GM23338 (cell line): ENCODE measurements around the gene RAB36. TPM values are rescaled to one million over a fixed set of nuclear protein-coding genes. Genes with fewer than 3 reads are reported as not detected.

Source experiments
- ATAC-seq: fragments of 200-7000 bp; cut with Tn5 transposase; 3 replicates; pipeline ENCODE4 v1.9.1; 2020
- DNase-seq: peaks from one replicate; pipeline ENCODE4 v3.0.0-alpha.2; 2015; ENCODE audit warnings: low spot score
- H2AFZ ChIP-seq: fragments of 200-600 bp; sonication (generic); 2 replicates; pipeline ENCODE4 v1.8.0; 2016; ENCODE audit warnings: antibody characterized with exemption, mild to moderate bottlenecking, moderate library complexity
- H3F3A ChIP-seq: fragments of 200-600 bp; sonication (generic); replicated peaks from 2 replicates; pipeline ENCODE4 v1.8.0; 2017; ENCODE audit warnings: antibody characterized with exemption, mixed run types, low read depth
- H3K27ac ChIP-seq: fragments of 200-600 bp; sonication (generic); 2 replicates; pipeline ENCODE4 v1.6.1; 2016; ENCODE audit warnings: low read depth
- H3K27me3 ChIP-seq: fragments of 200-600 bp; sonication (generic); 2 replicates; pipeline ENCODE4 v1.8.0; 2016; ENCODE audit warnings: mild to moderate bottlenecking, mixed run types, moderate library complexity; ENCODE audit not compliant: insufficient read depth
- H3K36me3 ChIP-seq: fragments of 200-600 bp; sonication (generic); 2 replicates; pipeline ENCODE4 v1.8.0; 2016; ENCODE audit warnings: mild to moderate bottlenecking; ENCODE audit not compliant: insufficient read depth
- H3K4me1 ChIP-seq: fragments of 200-600 bp; sonication (generic); 2 replicates; pipeline ENCODE4 v1.8.0; 2016; ENCODE audit warnings: mild to moderate bottlenecking, moderate library complexity; ENCODE audit not compliant: insufficient read depth
- H3K4me2 ChIP-seq: fragments of 200-600 bp; sonication (generic); 2 replicates; pipeline ENCODE4 v1.7.1; 2017; ENCODE audit warnings: mixed run types
- H3K4me3 ChIP-seq: fragments of 200-600 bp; sonication (generic); 2 replicates; pipeline ENCODE4 v1.6.1; 2016; ENCODE audit warnings: mixed run types
- H3K79me2 ChIP-seq: fragments of 200-600 bp; sonication (generic); replicated peaks from 2 replicates; pipeline ENCODE4 v1.8.0; 2017; ENCODE audit warnings: mild to moderate bottlenecking; ENCODE audit not compliant: insufficient read depth
- H3K9me2 ChIP-seq: fragments of 200-600 bp; sonication (generic); 2 replicates; pipeline ENCODE4 v1.8.0; 2017; ENCODE audit not compliant: insufficient read depth
- H4K20me1 ChIP-seq: fragments of 200-600 bp; sonication (generic); replicated peaks from 2 replicates; pipeline ENCODE4 v1.8.0; 2017; ENCODE audit warnings: mild to moderate bottlenecking; ENCODE audit not compliant: insufficient read depth
- H3K27ac Mint-ChIP-seq: 2 replicates; pipeline ENCODE4 v1.8.0; 2020; ENCODE audit warnings: inconsistent platforms, mild to moderate bottlenecking, moderate library complexity, mixed read lengths
- H3K27me3 Mint-ChIP-seq: 3 replicates; pipeline ENCODE4 v1.8.0; 2022; ENCODE audit warnings: low read depth, mild to moderate bottlenecking, moderate library complexity, mixed read lengths, inconsistent platforms; ENCODE audit not compliant: insufficient read depth, poor library complexity
- H3K36me3 Mint-ChIP-seq: 3 replicates; pipeline ENCODE4 v1.8.0; 2021; ENCODE audit warnings: low read depth, mild to moderate bottlenecking, inconsistent platforms, moderate library complexity, mixed read lengths
- H3K4me1 Mint-ChIP-seq: 3 replicates; pipeline ENCODE4 v1.8.0; 2020; ENCODE audit warnings: mild to moderate bottlenecking, inconsistent platforms, mixed read lengths
- H3K4me3 Mint-ChIP-seq: 3 replicates; pipeline ENCODE4 v1.8.0; 2021; ENCODE audit warnings: moderate library complexity, mild to moderate bottlenecking, inconsistent platforms, mixed read lengths
- H3K9me3 Mint-ChIP-seq: 3 replicates; pipeline ENCODE4 v1.8.0; 2020; ENCODE audit warnings: moderate library complexity, mild to moderate bottlenecking, inconsistent platforms, mixed read lengths
- CREB1 ChIP-seq: fragments of 250-450 bp; sonication (Bioruptor Pico); IDR thresholded peaks from 2 replicates; pipeline ENCODE4 v1.5.0; 2020; ENCODE audit warnings: low read depth, mild to moderate bottlenecking, moderate library complexity
- CTCF ChIP-seq, 2 experiments: fragments of 200-600 bp in 1 of 2; sonication (generic) in 1 of 2; conservative IDR thresholded peaks; 2 replicates each; pipeline versions ENCODE4 v1.5.1 to v1.6.1; 2016 to 2017; ENCODE audit warnings: antibody characterized with exemption in 2 of 2, low read depth in 2 of 2, mild to moderate bottlenecking in 2 of 2, moderate library complexity in 1 of 2
- EZH2 ChIP-seq: fragments of 200-600 bp; sonication (generic); IDR thresholded peaks from one replicate; pipeline ENCODE4 v1.8.0; 2017; ENCODE audit warnings: antibody characterized with exemption, mild to moderate bottlenecking, low read depth; ENCODE audit not compliant: unreplicated experiment
- EZH2phosphoT487 ChIP-seq: fragments of 200-600 bp; sonication (generic); IDR thresholded peaks from one replicate; pipeline ENCODE4 v1.8.1; 2018; ENCODE audit warnings: antibody characterized with exemption; ENCODE audit not compliant: unreplicated experiment
- JUNB ChIP-seq: IDR thresholded peaks from one replicate; pipeline ENCODE4 v1.6.1; 2016; ENCODE audit warnings: antibody characterized with exemption; ENCODE audit not compliant: unreplicated experiment
- NANOG ChIP-seq: IDR thresholded peaks from 2 replicates; pipeline ENCODE4 v1.6.1; 2016; ENCODE audit warnings: antibody characterized with exemption, borderline replicate concordance
- POLR2AphosphoS5 ChIP-seq: IDR thresholded peaks from 2 replicates; pipeline ENCODE4 v1.6.1; 2016; ENCODE audit warnings: antibody characterized with exemption, low read depth
- STAT1 ChIP-seq: IDR thresholded peaks from one replicate; pipeline ENCODE4 v1.6.1; 2016; ENCODE audit warnings: antibody characterized with exemption; ENCODE audit not compliant: unreplicated experiment
- ZNF114 ChIP-seq: fragments of 250-450 bp; sonication (Bioruptor Pico); IDR thresholded peaks from 2 replicates; pipeline ENCODE4 v1.5.0; 2020; ENCODE audit warnings: mild to moderate bottlenecking, moderate library complexity
- ZNF331 ChIP-seq: fragments of 250-450 bp; sonication (Bioruptor Pico); IDR thresholded peaks from 2 replicates; pipeline ENCODE4 v1.5.0; 2020; ENCODE audit warnings: low read depth, mild to moderate bottlenecking, moderate library complexity
- polyA plus RNA-seq: library from polyadenylated mRNA; unstranded; fragments of >200 nt; fragmentation: Nextera tagmentation; extraction: Ambion mirVana; gene quantifications from 2 replicates; pipeline ENCODE4 v1.2.1, GENCODE V29; 2016
- total RNA-seq: library from RNA; depleted of rRNA; stranded (reverse); fragments of >200 nt; shearing (Covaris generic); gene quantifications from 2 replicates; pipeline ENCODE4 v1.2.3, GENCODE V29; 2014
- TF ChIP-seq, protein P1 (sequence below): fragments of 250-450 bp; sonication (Bioruptor Pico); IDR thresholded peaks from 2 replicates; pipeline ENCODE4 v1.5.0; 2020; ENCODE audit warnings: mild to moderate bottlenecking, moderate library complexity
- TF ChIP-seq, protein P2 (sequence below): IDR thresholded peaks from one replicate; pipeline ENCODE4 v1.6.1; 2018; ENCODE audit warnings: antibody characterized with exemption; ENCODE audit not compliant: unreplicated experiment
- TF ChIP-seq, protein P3 (sequence below): IDR thresholded peaks from 2 replicates; pipeline ENCODE4 v1.6.1; 2016; ENCODE audit warnings: antibody characterized with exemption

The RAB36 gene
- total and polyA plus RNA-seq, 2 experiments from 2014 or later = 0.58 to 1.2 TPM

GRCh38 chr22:23169043-23169406, 23.7 kb downstream of the RAB36 start:
- DNase-seq = no peak
- Histone ChIP-seq H3K9me2 (no peaks in the 10 kb centered on the region), H3K4me1 (peaks cover 7% of the 10 kb centered on the region; the same call in 1 of the 2 replicates), H4K20me1 (no peaks in the 10 kb centered on the region), H3K4me2 (no peak overlapping the region), H3K79me2 (no peaks in the 10 kb centered on the region), H3K27ac (no peak overlapping the region), H2AFZ (no peak overlapping the region), H3K4me3 (no peak overlapping the region), H3K36me3 (no peaks in the 10 kb centered on the region), H3K27me3 (no peaks in the 10 kb centered on the region), H3F3A (no peaks in the 10 kb centered on the region)
- TF ChIP-seq, protein P1, sequence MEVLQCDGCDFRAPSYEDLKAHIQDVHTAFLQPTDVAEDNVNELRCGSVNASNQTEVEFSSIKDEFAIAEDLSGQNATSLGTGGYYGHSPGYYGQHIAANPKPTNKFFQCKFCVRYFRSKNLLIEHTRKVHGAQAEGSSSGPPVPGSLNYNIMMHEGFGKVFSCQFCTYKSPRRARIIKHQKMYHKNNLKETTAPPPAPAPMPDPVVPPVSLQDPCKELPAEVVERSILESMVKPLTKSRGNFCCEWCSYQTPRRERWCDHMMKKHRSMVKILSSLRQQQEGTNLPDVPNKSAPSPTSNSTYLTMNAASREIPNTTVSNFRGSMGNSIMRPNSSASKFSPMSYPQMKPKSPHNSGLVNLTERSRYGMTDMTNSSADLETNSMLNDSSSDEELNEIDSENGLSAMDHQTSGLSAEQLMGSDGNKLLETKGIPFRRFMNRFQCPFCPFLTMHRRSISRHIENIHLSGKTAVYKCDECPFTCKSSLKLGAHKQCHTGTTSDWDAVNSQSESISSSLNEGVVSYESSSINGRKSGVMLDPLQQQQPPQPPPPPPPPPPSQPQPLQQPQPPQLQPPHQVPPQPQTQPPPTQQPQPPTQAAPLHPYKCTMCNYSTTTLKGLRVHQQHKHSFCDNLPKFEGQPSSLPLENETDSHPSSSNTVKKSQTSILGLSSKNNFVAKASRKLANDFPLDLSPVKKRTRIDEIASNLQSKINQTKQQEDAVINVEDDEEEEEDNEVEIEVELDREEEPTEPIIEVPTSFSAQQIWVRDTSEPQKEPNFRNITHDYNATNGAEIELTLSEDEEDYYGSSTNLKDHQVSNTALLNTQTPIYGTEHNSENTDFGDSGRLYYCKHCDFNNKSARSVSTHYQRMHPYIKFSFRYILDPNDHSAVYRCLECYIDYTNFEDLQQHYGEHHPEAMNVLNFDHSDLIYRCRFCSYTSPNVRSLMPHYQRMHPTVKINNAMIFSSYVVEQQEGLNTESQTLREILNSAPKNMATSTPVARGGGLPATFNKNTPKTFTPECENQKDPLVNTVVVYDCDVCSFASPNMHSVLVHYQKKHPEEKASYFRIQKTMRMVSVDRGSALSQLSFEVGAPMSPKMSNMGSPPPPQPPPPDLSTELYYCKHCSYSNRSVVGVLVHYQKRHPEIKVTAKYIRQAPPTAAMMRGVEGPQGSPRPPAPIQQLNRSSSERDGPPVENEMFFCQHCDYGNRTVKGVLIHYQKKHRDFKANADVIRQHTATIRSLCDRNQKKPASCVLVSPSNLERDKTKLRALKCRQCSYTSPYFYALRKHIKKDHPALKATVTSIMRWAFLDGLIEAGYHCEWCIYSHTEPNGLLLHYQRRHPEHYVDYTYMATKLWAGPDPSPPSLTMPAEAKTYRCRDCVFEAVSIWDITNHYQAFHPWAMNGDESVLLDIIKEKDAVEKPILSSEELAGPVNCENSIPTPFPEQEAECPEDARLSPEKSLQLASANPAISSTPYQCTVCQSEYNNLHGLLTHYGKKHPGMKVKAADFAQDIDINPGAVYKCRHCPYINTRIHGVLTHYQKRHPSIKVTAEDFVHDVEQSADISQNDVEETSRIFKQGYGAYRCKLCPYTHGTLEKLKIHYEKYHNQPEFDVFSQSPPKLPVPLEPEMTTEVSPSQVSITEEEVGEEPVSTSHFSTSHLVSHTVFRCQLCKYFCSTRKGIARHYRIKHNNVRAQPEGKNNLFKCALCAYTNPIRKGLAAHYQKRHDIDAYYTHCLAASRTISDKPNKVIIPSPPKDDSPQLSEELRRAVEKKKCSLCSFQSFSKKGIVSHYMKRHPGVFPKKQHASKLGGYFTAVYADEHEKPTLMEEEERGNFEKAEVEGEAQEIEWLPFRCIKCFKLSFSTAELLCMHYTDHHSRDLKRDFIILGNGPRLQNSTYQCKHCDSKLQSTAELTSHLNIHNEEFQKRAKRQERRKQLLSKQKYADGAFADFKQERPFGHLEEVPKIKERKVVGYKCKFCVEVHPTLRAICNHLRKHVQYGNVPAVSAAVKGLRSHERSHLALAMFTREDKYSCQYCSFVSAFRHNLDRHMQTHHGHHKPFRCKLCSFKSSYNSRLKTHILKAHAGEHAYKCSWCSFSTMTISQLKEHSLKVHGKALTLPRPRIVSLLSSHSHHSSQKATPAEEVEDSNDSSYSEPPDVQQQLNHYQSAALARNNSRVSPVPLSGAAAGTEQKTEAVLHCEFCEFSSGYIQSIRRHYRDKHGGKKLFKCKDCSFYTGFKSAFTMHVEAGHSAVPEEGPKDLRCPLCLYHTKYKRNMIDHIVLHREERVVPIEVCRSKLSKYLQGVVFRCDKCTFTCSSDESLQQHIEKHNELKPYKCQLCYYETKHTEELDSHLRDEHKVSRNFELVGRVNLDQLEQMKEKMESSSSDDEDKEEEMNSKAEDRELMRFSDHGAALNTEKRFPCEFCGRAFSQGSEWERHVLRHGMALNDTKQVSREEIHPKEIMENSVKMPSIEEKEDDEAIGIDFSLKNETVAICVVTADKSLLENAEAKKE (CRISPR knock-in tag) = no peak
- TF ChIP-seq, protein P2, sequence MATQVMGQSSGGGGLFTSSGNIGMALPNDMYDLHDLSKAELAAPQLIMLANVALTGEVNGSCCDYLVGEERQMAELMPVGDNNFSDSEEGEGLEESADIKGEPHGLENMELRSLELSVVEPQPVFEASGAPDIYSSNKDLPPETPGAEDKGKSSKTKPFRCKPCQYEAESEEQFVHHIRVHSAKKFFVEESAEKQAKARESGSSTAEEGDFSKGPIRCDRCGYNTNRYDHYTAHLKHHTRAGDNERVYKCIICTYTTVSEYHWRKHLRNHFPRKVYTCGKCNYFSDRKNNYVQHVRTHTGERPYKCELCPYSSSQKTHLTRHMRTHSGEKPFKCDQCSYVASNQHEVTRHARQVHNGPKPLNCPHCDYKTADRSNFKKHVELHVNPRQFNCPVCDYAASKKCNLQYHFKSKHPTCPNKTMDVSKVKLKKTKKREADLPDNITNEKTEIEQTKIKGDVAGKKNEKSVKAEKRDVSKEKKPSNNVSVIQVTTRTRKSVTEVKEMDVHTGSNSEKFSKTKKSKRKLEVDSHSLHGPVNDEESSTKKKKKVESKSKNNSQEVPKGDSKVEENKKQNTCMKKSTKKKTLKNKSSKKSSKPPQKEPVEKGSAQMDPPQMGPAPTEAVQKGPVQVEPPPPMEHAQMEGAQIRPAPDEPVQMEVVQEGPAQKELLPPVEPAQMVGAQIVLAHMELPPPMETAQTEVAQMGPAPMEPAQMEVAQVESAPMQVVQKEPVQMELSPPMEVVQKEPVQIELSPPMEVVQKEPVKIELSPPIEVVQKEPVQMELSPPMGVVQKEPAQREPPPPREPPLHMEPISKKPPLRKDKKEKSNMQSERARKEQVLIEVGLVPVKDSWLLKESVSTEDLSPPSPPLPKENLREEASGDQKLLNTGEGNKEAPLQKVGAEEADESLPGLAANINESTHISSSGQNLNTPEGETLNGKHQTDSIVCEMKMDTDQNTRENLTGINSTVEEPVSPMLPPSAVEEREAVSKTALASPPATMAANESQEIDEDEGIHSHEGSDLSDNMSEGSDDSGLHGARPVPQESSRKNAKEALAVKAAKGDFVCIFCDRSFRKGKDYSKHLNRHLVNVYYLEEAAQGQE = no peak
- TF ChIP-seq CTCF (conservative IDR thresholded peaks at IDR 0.05; ENCODE audit: low read depth in 2 of 2) (no peak), CREB1 (CRISPR knock-in tag) (no peak), EZH2phosphoT487 (no peak), POLR2AphosphoS5 (no peak), ZNF114 (CRISPR knock-in tag) (no peak), JUNB (no peak), ZNF331 (CRISPR knock-in tag) (no peak), EZH2 (no peak), NANOG (no peak), STAT1 (no peak)
- TF ChIP-seq, protein P3, sequence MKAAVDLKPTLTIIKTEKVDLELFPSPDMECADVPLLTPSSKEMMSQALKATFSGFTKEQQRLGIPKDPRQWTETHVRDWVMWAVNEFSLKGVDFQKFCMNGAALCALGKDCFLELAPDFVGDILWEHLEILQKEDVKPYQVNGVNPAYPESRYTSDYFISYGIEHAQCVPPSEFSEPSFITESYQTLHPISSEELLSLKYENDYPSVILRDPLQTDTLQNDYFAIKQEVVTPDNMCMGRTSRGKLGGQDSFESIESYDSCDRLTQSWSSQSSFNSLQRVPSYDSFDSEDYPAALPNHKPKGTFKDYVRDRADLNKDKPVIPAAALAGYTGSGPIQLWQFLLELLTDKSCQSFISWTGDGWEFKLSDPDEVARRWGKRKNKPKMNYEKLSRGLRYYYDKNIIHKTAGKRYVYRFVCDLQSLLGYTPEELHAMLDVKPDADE = no peak
- no peak for ATAC-seq
- H3K4me3 Mint-ChIP-seq = no peak overlapping the region
- peaks cover 4% of the 10 kb centered on the region; the same call in 2 of the 3 replicates for H3K9me3 Mint-ChIP-seq
- H3K27me3 Mint-ChIP-seq = peaks cover 23% of the 10 kb centered on the region
- H3K36me3 Mint-ChIP-seq = peaks cover 6% of the 10 kb centered on the region; the same call in 2 of the 3 replicates
- peaks cover 20% of the 10 kb centered on the region for H3K4me1 Mint-ChIP-seq
- H3K27ac Mint-ChIP-seq = no peak overlapping the region
